BLaER1 (cell line): ENCODE results near the gene GNG2.

ENCODE experiments used
- H3K27ac ChIP-seq: shearing (Covaris generic); formaldehyde crosslinking; 2 replicates; pipeline ENCODE4 v1.8.1; 2022
- H3K27me3 ChIP-seq: shearing (Covaris generic); formaldehyde crosslinking; 2 replicates; pipeline ENCODE4 v1.8.1; 2022
- H3K36me3 ChIP-seq: shearing (Covaris generic); formaldehyde crosslinking; 2 replicates; pipeline ENCODE4 v1.8.1; 2022
- H3K4me1 ChIP-seq: shearing (Covaris generic); formaldehyde crosslinking; 2 replicates; pipeline ENCODE4 v1.8.1; 2022
- H3K4me2 ChIP-seq: shearing (Covaris generic); formaldehyde crosslinking; 2 replicates; pipeline ENCODE4 v1.8.1; 2022
- H3K4me3 ChIP-seq: shearing (Covaris generic); formaldehyde crosslinking; 2 replicates; pipeline ENCODE4 v1.8.1; 2022
- H3K9ac ChIP-seq: shearing (Covaris generic); formaldehyde crosslinking; 2 replicates; pipeline ENCODE4 v1.8.1; 2022
- H3K9me3 ChIP-seq: shearing (Covaris generic); formaldehyde crosslinking; 2 replicates; pipeline ENCODE4 v1.8.1; 2022
- H4K20me1 ChIP-seq: shearing (Covaris generic); formaldehyde crosslinking; 2 replicates; pipeline ENCODE4 v1.8.1; 2022
- Cebpa-rat ChIP-seq: shearing (Covaris generic); IDR thresholded peaks from 2 replicates; pipeline ENCODE4 v1.8.1; 2022

GNG2 gene

GRCh38 chr14:51850651-51851050 lies 9.8 kb upstream of the GNG2 start:
- H3K36me3 ChIP-seq, result no peaks in the 10 kb centered on the region
- no peak overlapping the region for H3K4me3 ChIP-seq
- no peaks in the 10 kb centered on the region for H4K20me1 ChIP-seq
- no peaks in the 10 kb centered on the region for H3K9me3 ChIP-seq
- no peak overlapping the region for H3K27ac ChIP-seq
- TF ChIP-seq Cebpa-rat, result no peak
- no peak overlapping the region for H3K4me2 ChIP-seq
- H3K9ac ChIP-seq, result no peak overlapping the region
- peaks cover 38% of the 10 kb centered on the region for H3K4me1 ChIP-seq
- H3K27me3 ChIP-seq, result no peaks in the 10 kb centered on the region

- H3K4me3 ChIP-seq, result no peak overlapping the region
- H3K4me2 ChIP-seq, result no peak overlapping the region
Observed at GRCh38 chr14:51852541-51852940, 7.9 kb upstream of the GNG2 start.

GRCh38 chr14:51855234-51855633 lies 5.2 kb upstream of the GNG2 start:
- Histone ChIP-seq H3K27me3 (no peaks in the 10 kb centered on the region), H3K36me3 (no peaks in the 10 kb centered on the region), H3K9ac (no peak overlapping the region), H3K4me1 (peaks cover 24% of the 10 kb centered on the region), H4K20me1 (no peaks in the 10 kb centered on the region), H3K9me3 (no peaks in the 10 kb centered on the region), H3K27ac (no peak overlapping the region), H3K4me2 (no peak overlapping the region), H3K4me3 (no peak overlapping the region)
- no peak for TF ChIP-seq Cebpa-rat

More at GRCh38 chr14:51852541-51852940, 7.9 kb upstream of the GNG2 start:
- H3K27me3 ChIP-seq, result no peaks in the 10 kb centered on the region
- H3K9ac ChIP-seq, result no peak overlapping the region
- peaks cover 26% of the 10 kb centered on the region for H3K4me1 ChIP-seq
- no peak overlapping the region for H3K27ac ChIP-seq
- H3K36me3 ChIP-seq, result no peaks in the 10 kb centered on the region
- no peak for TF ChIP-seq Cebpa-rat
- no peaks in the 10 kb centered on the region for H3K9me3 ChIP-seq
- no peaks in the 10 kb centered on the region for H4K20me1 ChIP-seq

- no peaks in the 10 kb centered on the region for H3K9me3 ChIP-seq
- no peak overlapping the region for H3K9ac ChIP-seq
- TF ChIP-seq Cebpa-rat, result no peak
- H3K4me1 ChIP-seq, result peaks cover 25% of the 10 kb centered on the region
- no peaks in the 10 kb centered on the region for H3K27me3 ChIP-seq
- peak overlapping the region; percentile 16; the same call in 1 of the 2 replicates for H3K4me2 ChIP-seq
- no peak overlapping the region for H3K27ac ChIP-seq
- no peaks in the 10 kb centered on the region for H3K36me3 ChIP-seq
- H3K4me3 ChIP-seq, result no peak overlapping the region
- no peaks in the 10 kb centered on the region for H4K20me1 ChIP-seq
Observed at GRCh38 chr14:51856792-51857296, 3.6 kb upstream of the GNG2 start.

- H3K36me3 ChIP-seq, result no peaks in the 10 kb centered on the region
- no peaks in the 10 kb centered on the region for H3K27me3 ChIP-seq
- H3K4me1 ChIP-seq, result peaks cover 48% of the 10 kb centered on the region
- H3K4me2 ChIP-seq, result peak overlapping the region; percentile 93
- no peaks in the 10 kb centered on the region for H4K20me1 ChIP-seq
- H3K27ac ChIP-seq, result no peak overlapping the region
- no peaks in the 10 kb centered on the region for H3K9me3 ChIP-seq
- H3K9ac ChIP-seq, result no peak overlapping the region
- H3K4me3 ChIP-seq, result no peak overlapping the region
- TF ChIP-seq Cebpa-rat, result no peak
Observed at GRCh38 chr14:51859131-51859530, 1.3 kb upstream of the GNG2 start.

GRCh38 chr14:51860825-51861499 lies 550 bp downstream of the GNG2 start:
- Histone ChIP-seq H4K20me1 (no peaks in the 10 kb centered on the region), H3K4me3 (peak overlapping the region; percentile 75), H3K36me3 (no peaks in the 10 kb centered on the region), H3K4me1 (peaks cover 55% of the 10 kb centered on the region), H3K27me3 (no peaks in the 10 kb centered on the region), H3K9ac (peak overlapping the region; percentile 85), H3K9me3 (no peaks in the 10 kb centered on the region), H3K27ac (peak overlapping the region; percentile 84), H3K4me2 (peak overlapping the region; percentile 93)
- no peak for TF ChIP-seq Cebpa-rat

- no peaks in the 10 kb centered on the region for H3K9me3 ChIP-seq
- H4K20me1 ChIP-seq, result no peaks in the 10 kb centered on the region
- H3K9ac ChIP-seq, result peak overlapping the region; percentile 85
- H3K4me2 ChIP-seq, result peak overlapping the region; percentile 93
- peaks cover 54% of the 10 kb centered on the region for H3K4me1 ChIP-seq
- peak overlapping the region; percentile 75 for H3K4me3 ChIP-seq
- H3K36me3 ChIP-seq, result 0 out of 2 replicates have a peak, but pooled peaks cover under 1% of the 10 kb centered on the region
- no peak for TF ChIP-seq Cebpa-rat
- H3K27ac ChIP-seq, result peak overlapping the region; percentile 84
- no peaks in the 10 kb centered on the region for H3K27me3 ChIP-seq
Observed at GRCh38 chr14:51862176-51862796, 1.9 kb downstream of the GNG2 start.

- H3K9me3 ChIP-seq, result no peaks in the 10 kb centered on the region
- H3K36me3 ChIP-seq, result 0 out of 2 replicates have a peak, but pooled peaks cover 4% of the 10 kb centered on the region
- H3K27me3 ChIP-seq, result no peaks in the 10 kb centered on the region
- H4K20me1 ChIP-seq, result no peaks in the 10 kb centered on the region
- peak overlapping the region; percentile 84; the same call in 1 of the 2 replicates for H3K27ac ChIP-seq
- no peak for TF ChIP-seq Cebpa-rat
- peak overlapping the region; percentile 75 for H3K4me3 ChIP-seq
- peak overlapping the region; percentile 85; the same call in 1 of the 2 replicates for H3K9ac ChIP-seq
- H3K4me1 ChIP-seq, result peaks cover 53% of the 10 kb centered on the region
- peak overlapping the region; percentile 93 for H3K4me2 ChIP-seq
Observed at GRCh38 chr14:51862860-51863259, 2.4 kb downstream of the GNG2 start.

- Histone ChIP-seq H3K4me1 (peaks cover 35% of the 10 kb centered on the region), H3K9ac (no peak overlapping the region), H3K36me3 (0 out of 2 replicates have a peak, but pooled peaks cover 10% of the 10 kb centered on the region), H3K27me3 (no peaks in the 10 kb centered on the region), H4K20me1 (peaks cover 5% of the 10 kb centered on the region; the same call in 1 of the 2 replicates), H3K4me3 (no peak overlapping the region), H3K27ac (no peak overlapping the region), H3K9me3 (no peaks in the 10 kb centered on the region), H3K4me2 (no peak overlapping the region)
- no peak for TF ChIP-seq Cebpa-rat
Observed at GRCh38 chr14:51865953-51866747, 5.7 kb downstream of the GNG2 start.
